H1 (cell line): ENCODE data around the gene CHCHD3. TPM values are rescaled to one million over a fixed set of nuclear protein-coding genes. Genes with fewer than 3 reads are reported as not detected.

Experiments
- CTCF ChIA-PET: fragments of 300-600 bp; sonication (Branson Sonifier 250); formaldehyde crosslinking; loops from one replicate; lab custom pipeline; 2021; ENCODE audit not compliant: partially characterized antibody; lab: Charles Lee
- POLR2A ChIA-PET: fragments of 300-600 bp; sonication (Branson Sonifier 250); formaldehyde crosslinking; loops from one replicate; lab custom pipeline; 2021; ENCODE audit warnings: inconsistent platforms; ENCODE audit not compliant: partially characterized antibody; lab: Charles Lee
- DNase-seq, 2 experiments: peaks; one replicate each; pipeline versions ENCODE4 v3.0.0 to v3.0.0-alpha.2; 2010 to 2022; ENCODE audit warnings: low spot score in 2 of 2, low read depth in 1 of 2, mixed read lengths in 1 of 2
- FAIRE-seq: peaks from 2 replicates; lab custom pipeline; 2011; peaks lifted over from hg19 to GRCh38; lab: Jason Lieb, UNC
- H2AFZ ChIP-seq: 2 replicates; pipeline ENCODE4 v1.8.1; 2012; ENCODE audit warnings: low read length, inconsistent platforms
- H2AK5ac ChIP-seq: 2 replicates; pipeline ENCODE4 v1.6.1; 2013; ENCODE audit warnings: low read depth, low read length
- H2BK120ac ChIP-seq: replicated peaks from 2 replicates; pipeline ENCODE3; 2013; ENCODE audit warnings: low read depth, low read length, inconsistent platforms
- H2BK12ac ChIP-seq: 2 replicates; pipeline ENCODE4 v1.6.1; 2013; ENCODE audit warnings: low read depth, low read length
- H2BK15ac ChIP-seq: 2 replicates; pipeline ENCODE4 v1.6.1; 2013; ENCODE audit warnings: low read length
- H2BK20ac ChIP-seq: 2 replicates; pipeline ENCODE4 v1.6.1; 2013; ENCODE audit warnings: low read length
- H2BK5ac ChIP-seq: 2 replicates; pipeline ENCODE4 v1.6.1; 2013; ENCODE audit warnings: low read depth, low read length
- H3K14ac ChIP-seq: 2 replicates; pipeline ENCODE4 v1.6.1; 2013; ENCODE audit warnings: inconsistent platforms; ENCODE audit not compliant: insufficient read length
- H3K18ac ChIP-seq: 2 replicates; pipeline ENCODE4 v1.6.1; 2013; ENCODE audit warnings: low read length; ENCODE audit errors: extremely low read depth
- H3K23ac ChIP-seq: 2 replicates; pipeline ENCODE4 v1.6.1; 2013; ENCODE audit warnings: inconsistent platforms; ENCODE audit not compliant: insufficient read length
- H3K23me2 ChIP-seq: 2 replicates; pipeline ENCODE4 v1.6.1; 2013; ENCODE audit warnings: low read depth, low read length
- H3K27ac ChIP-seq: 2 replicates; pipeline ENCODE4 v1.6.1; 2011; ENCODE audit warnings: low read depth, low read length, inconsistent platforms
- H3K27me3 ChIP-seq, 4 experiments: replicated peaks in 1 of 4; 1 replicate in 1 of 4; 2 replicates in 3 of 4; pipeline versions ENCODE4 v1.6.1 to v1.8.1; 2011 to 2013; ENCODE audit warnings: low read length in 3 of 4, mild to moderate bottlenecking in 3 of 4, inconsistent platforms in 2 of 4, mixed read lengths in 2 of 4, moderate library complexity in 1 of 4; ENCODE audit not compliant: control insufficient read depth in 3 of 4, insufficient read depth in 3 of 4; ENCODE audit errors: extremely low read depth in 1 of 4
- H3K36me3 ChIP-seq, 4 experiments: 2 replicates each; pipeline versions ENCODE4 v1.6.1 to v1.8.1; 2011 to 2013; ENCODE audit warnings: mild to moderate bottlenecking in 4 of 4, low read length in 3 of 4, moderate library complexity in 2 of 4, control low read depth in 1 of 4, inconsistent platforms in 1 of 4; ENCODE audit not compliant: insufficient read depth in 4 of 4, control insufficient read depth in 2 of 4
- H3K4ac ChIP-seq: replicated peaks from 2 replicates; pipeline ENCODE3; 2013; ENCODE audit warnings: low read length, low read depth, mixed read lengths, inconsistent platforms; ENCODE audit not compliant: insufficient read length
- H3K4me1 ChIP-seq, 4 experiments: replicated peaks in 1 of 4; 1 replicate in 1 of 4; 2 replicates in 3 of 4; pipeline versions ENCODE4 v1.6.1 to v1.8.1; 2011 to 2013; ENCODE audit warnings: low read length in 3 of 4, inconsistent platforms in 2 of 4, mixed read lengths in 1 of 4; ENCODE audit not compliant: insufficient read depth in 4 of 4, control insufficient read depth in 3 of 4
- H3K4me2 ChIP-seq, 2 experiments: 2 replicates each; pipeline versions ENCODE4 v1.6.1 to v1.8.1; 2011 to 2013; ENCODE audit warnings: low read depth in 2 of 2, low read length in 2 of 2, control low read depth in 1 of 2, inconsistent platforms in 1 of 2, mild to moderate bottlenecking in 1 of 2; ENCODE audit not compliant: insufficient read depth in 1 of 2
- H3K4me3 ChIP-seq, 4 experiments: fragments of 200-600, 300-600 bp in 1 of 4; sonication (generic), shearing (Covaris generic), sonication (Bioruptor Twin) in 1 of 4; 2 replicates each; pipeline versions ENCODE4 v1.5.1 to v1.8.1; 2011 to 2016; ENCODE audit warnings: low read length in 4 of 4, low read depth in 3 of 4, control low read depth in 2 of 4, inconsistent platforms in 2 of 4, mild to moderate bottlenecking in 2 of 4, mixed read lengths in 1 of 4, moderate library complexity in 1 of 4; ENCODE audit not compliant: insufficient read depth in 2 of 4; ENCODE audit errors: extremely low read depth in 1 of 4
- H3K56ac ChIP-seq: replicated peaks from 2 replicates; pipeline ENCODE3; 2013; ENCODE audit warnings: low read depth, mild to moderate bottlenecking, mixed read lengths, low read length, inconsistent platforms; ENCODE audit not compliant: insufficient read length
- H3K79me1 ChIP-seq: 2 replicates; pipeline ENCODE4 v1.6.1; 2013; ENCODE audit warnings: low read depth, low read length, control low read depth
- H3K79me2 ChIP-seq, 2 experiments: 2 replicates each; pipeline versions ENCODE4 v1.6.1 to v1.8.1; 2012 to 2013; ENCODE audit warnings: low read length in 2 of 2, mild to moderate bottlenecking in 2 of 2, inconsistent platforms in 1 of 2; ENCODE audit not compliant: insufficient read depth in 2 of 2, control insufficient read depth in 1 of 2
- H3K9ac ChIP-seq, 4 experiments: replicated peaks in 1 of 4; 1 replicate in 1 of 4; 2 replicates in 3 of 4; pipeline versions ENCODE4 v1.6.1 to v1.8.1; 2011 to 2013; ENCODE audit warnings: low read depth in 3 of 4, low read length in 3 of 4, control low read depth in 2 of 4, mild to moderate bottlenecking in 2 of 4, moderate library complexity in 2 of 4, inconsistent platforms in 1 of 4; ENCODE audit errors: extremely low read depth in 1 of 4
- H3K9me3 ChIP-seq, 2 experiments: 2 replicates each; pipeline versions ENCODE4 v1.6.1 to v1.8.1; 2012 to 2013; ENCODE audit warnings: mild to moderate bottlenecking in 2 of 2, moderate library complexity in 2 of 2, control low read depth in 1 of 2, inconsistent platforms in 1 of 2, low read depth in 1 of 2, low read length in 1 of 2, mixed read lengths in 1 of 2; ENCODE audit not compliant: insufficient read depth in 2 of 2
- H4K20me1 ChIP-seq, 2 experiments: replicated peaks in 1 of 2; 2 replicates each; pipeline versions ENCODE3 to v1.8.1; 2011 to 2013; ENCODE audit warnings: inconsistent platforms in 2 of 2, low read length in 2 of 2, mild to moderate bottlenecking in 1 of 2; ENCODE audit not compliant: insufficient read depth in 2 of 2, control insufficient read depth in 1 of 2
- H4K5ac ChIP-seq: 2 replicates; pipeline ENCODE4 v1.6.1; 2013; ENCODE audit warnings: low read length, low read depth, mixed read lengths, inconsistent platforms; ENCODE audit not compliant: insufficient read length
- H4K8ac ChIP-seq: 2 replicates; pipeline ENCODE4 v1.8.0; 2013; ENCODE audit warnings: mild to moderate bottlenecking, moderate library complexity, low read length, inconsistent platforms; ENCODE audit not compliant: insufficient read depth; ENCODE audit errors: extremely low read depth
- H4K91ac ChIP-seq: replicated peaks from 2 replicates; pipeline ENCODE3; 2013; ENCODE audit warnings: low read length, mixed read lengths, inconsistent platforms; ENCODE audit not compliant: insufficient read length
- CHD2 ChIP-seq: IDR thresholded peaks from 2 replicates; pipeline ENCODE4 v1.6.1; 2012; ENCODE audit warnings: low read length, improper control_type of control experiment
- EGR1 ChIP-seq: IDR thresholded peaks from 2 replicates; pipeline ENCODE4 v1.6.1; 2011; ENCODE audit warnings: low read depth, low read length, borderline replicate concordance
- GABPA ChIP-seq: IDR thresholded peaks from 2 replicates; pipeline ENCODE4 v1.6.1; 2011; ENCODE audit warnings: mild to moderate bottlenecking, low read length, moderate library complexity, borderline replicate concordance; ENCODE audit not compliant: insufficient read depth
- HDAC6 ChIP-seq: IDR thresholded peaks from one replicate; pipeline ENCODE4 v1.7.1; 2012; ENCODE audit warnings: low read depth, mild to moderate bottlenecking, inconsistent platforms, low read length, moderate library complexity
- NANOG ChIP-seq: IDR thresholded peaks from 2 replicates; pipeline ENCODE4 v1.6.1; 2011; ENCODE audit warnings: low read length, low read depth, mild to moderate bottlenecking, inconsistent platforms; ENCODE audit not compliant: insufficient read depth, poor library complexity, severe bottlenecking
- RAD21 ChIP-seq, 2 experiments: IDR thresholded peaks in 1 of 2; conservative IDR thresholded peaks in 1 of 2; 2 replicates each; pipeline ENCODE4 v1.6.1; 2011; ENCODE audit warnings: low read depth in 2 of 2, low read length in 2 of 2, improper control_type of control experiment in 1 of 2, inconsistent platforms in 1 of 2, mild to moderate bottlenecking in 1 of 2, moderate library complexity in 1 of 2
- SIRT6 ChIP-seq: IDR thresholded peaks from one replicate; pipeline ENCODE4 v1.7.1; 2012; ENCODE audit warnings: low read length, inconsistent platforms
- SUZ12 ChIP-seq: fragments of 200-600 bp; sonication (generic); IDR thresholded peaks from 2 replicates; pipeline ENCODE4 v1.6.1; 2012; ENCODE audit warnings: mild to moderate bottlenecking, inconsistent platforms, low read length, moderate library complexity, mixed read lengths
- TAF1 ChIP-seq: IDR thresholded peaks from 2 replicates; pipeline ENCODE4 v1.6.1; 2011; ENCODE audit warnings: mild to moderate bottlenecking, low read depth, low read length
- TBP ChIP-seq: IDR thresholded peaks from 2 replicates; pipeline ENCODE4 v1.6.1; 2011; ENCODE audit warnings: low read depth, low read length, improper control_type of control experiment
- YY1 ChIP-seq: IDR thresholded peaks from 2 replicates; pipeline ENCODE4 v1.6.1; 2011; ENCODE audit warnings: low read depth, mild to moderate bottlenecking, low read length
- WGBS, 2 experiments: shearing (Covaris generic) in 1 of 2; methylation state at CpG; one replicate each; pipeline versions ENCODE4 v1.1.6 to v1.1.7; 2013 to 2015; ENCODE audit warnings: low lambda C conversion rate in 2 of 2, mixed read lengths in 2 of 2, inconsistent platforms in 1 of 2, low coverage in 1 of 2, missing lambda C conversion rate in 1 of 2; ENCODE audit not compliant: insufficient replicate concordance in 2 of 2, insufficient coverage in 1 of 2, insufficient read length in 1 of 2; ENCODE audit errors: extremely low coverage in 1 of 2, missing lambda C conversion rate in 1 of 2; 5-methylcytosine and 5-hydroxymethylcytosine counted together
- polyA plus RNA-seq, 7 experiments: library from polyadenylated mRNA; depleted of rRNA in 3 of 7; stranded (reverse) in 5 of 7; unstranded in 2 of 7; fragments of >200 nt in 5 of 7; fragments of 200-250 nt in 2 of 7; gene quantifications; 1 replicate in 5 of 7; 2 replicates in 1 of 7; 4 replicates in 1 of 7; pipeline versions ENCODE4 v1.2.1 to v1.2.3, GENCODE V29; 2011 to 2013; ENCODE audit warnings: missing spikeins in 2 of 7, mixed read lengths in 2 of 7
- total RNA-seq: library from RNA; stranded (reverse); fragmentation: NEBNext Ultra II Directional; extraction: Animal tissue kit (Norgen Biotek cat#: 25700); gene quantifications from 2 replicates; pipeline ENCODE4 v1.2.1, GENCODE V29; 2021
- TF ChIP-seq, protein P1 (sequence below), 3 experiments: IDR thresholded peaks; 1 replicate in 2 of 3; 2 replicates in 1 of 3; pipeline versions ENCODE4 v1.5.1 to v1.6.1; 2011; ENCODE audit warnings: low read length in 3 of 3, mild to moderate bottlenecking in 3 of 3, inconsistent platforms in 2 of 3, low read depth in 1 of 3, moderate library complexity in 1 of 3; ENCODE audit not compliant: insufficient read depth in 1 of 3; ENCODE audit errors: control extremely low read depth in 1 of 3

The CHCHD3 gene
- total and polyA plus RNA-seq, 2 of the 8 experiments (the other 6 are each of a cell fraction or from before 2014, with no cell fraction given), result 42.9 to 137 TPM

DNA sequence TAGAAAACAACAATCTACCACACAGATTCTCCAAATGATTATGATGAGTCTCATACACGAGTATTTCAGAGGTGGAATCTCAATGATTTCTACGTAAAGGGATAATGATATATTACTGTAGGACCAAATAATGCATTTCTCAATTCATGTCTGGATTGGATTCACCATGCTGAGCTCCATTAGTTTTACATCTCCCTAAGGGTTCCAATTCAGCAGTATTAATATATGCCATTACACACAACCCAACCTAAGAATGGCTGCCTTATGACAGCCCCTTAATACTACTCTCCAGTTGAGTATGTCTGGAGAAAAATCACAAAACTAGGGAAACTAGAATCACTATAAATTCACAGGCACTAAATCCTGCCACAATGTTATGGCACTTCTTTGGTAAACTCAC is 271.3 kb downstream of the CHCHD3 start:
- no peak overlapping the region for H3K56ac ChIP-seq
- TF ChIP-seq, protein P1, sequence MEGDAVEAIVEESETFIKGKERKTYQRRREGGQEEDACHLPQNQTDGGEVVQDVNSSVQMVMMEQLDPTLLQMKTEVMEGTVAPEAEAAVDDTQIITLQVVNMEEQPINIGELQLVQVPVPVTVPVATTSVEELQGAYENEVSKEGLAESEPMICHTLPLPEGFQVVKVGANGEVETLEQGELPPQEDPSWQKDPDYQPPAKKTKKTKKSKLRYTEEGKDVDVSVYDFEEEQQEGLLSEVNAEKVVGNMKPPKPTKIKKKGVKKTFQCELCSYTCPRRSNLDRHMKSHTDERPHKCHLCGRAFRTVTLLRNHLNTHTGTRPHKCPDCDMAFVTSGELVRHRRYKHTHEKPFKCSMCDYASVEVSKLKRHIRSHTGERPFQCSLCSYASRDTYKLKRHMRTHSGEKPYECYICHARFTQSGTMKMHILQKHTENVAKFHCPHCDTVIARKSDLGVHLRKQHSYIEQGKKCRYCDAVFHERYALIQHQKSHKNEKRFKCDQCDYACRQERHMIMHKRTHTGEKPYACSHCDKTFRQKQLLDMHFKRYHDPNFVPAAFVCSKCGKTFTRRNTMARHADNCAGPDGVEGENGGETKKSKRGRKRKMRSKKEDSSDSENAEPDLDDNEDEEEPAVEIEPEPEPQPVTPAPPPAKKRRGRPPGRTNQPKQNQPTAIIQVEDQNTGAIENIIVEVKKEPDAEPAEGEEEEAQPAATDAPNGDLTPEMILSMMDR (IDR thresholded peaks at IDR 0.05; ENCODE audit: control extremely low read depth in 1 of 3, insufficient read depth in 1 of 3, low read depth in 1 of 3, low read length in 3 of 3), result no peak
- TF ChIP-seq TBP (no peak), HDAC6 (no peak), EGR1 (no peak), SIRT6 (no peak), CHD2 (no peak), YY1 (no peak), TAF1 (no peak), NANOG (no peak), RAD21 (IDR thresholded peaks at IDR 0.05 in 1 of 2, conservative IDR thresholded peaks at IDR 0.05 in 1 of 2; ENCODE audit: low read depth in 2 of 2, low read length in 2 of 2) (no peak), SUZ12 (no peak), GABPA (no peak)

More for the DNA sequence above, 271.3 kb downstream of the CHCHD3 start:
- H3K79me1 ChIP-seq, result no peaks in the 10 kb centered on the region
- no peak overlapping the region for H3K27ac ChIP-seq
- H3K4me1 ChIP-seq, result no peaks in the 10 kb centered on the region
- no peak overlapping the region for H3K9ac ChIP-seq
- no peak overlapping the region for H3K18ac ChIP-seq
- no peaks in the 10 kb centered on the region for H3K9me3 ChIP-seq
- H2AK5ac ChIP-seq, result no peak overlapping the region
- H3K14ac ChIP-seq, result no peak overlapping the region
- no peak overlapping the region for H2BK12ac ChIP-seq
- DNase-seq, result no peak
- no peaks in the 10 kb centered on the region for H4K20me1 ChIP-seq
- H3K27me3 ChIP-seq, result no peaks in the 10 kb centered on the region
- no peak overlapping the region for H2BK20ac ChIP-seq
- H3K23me2 ChIP-seq, result no peaks in the 10 kb centered on the region
- 87% methylated on average over 2 of the region's 2 CpGs; no CpG with 5 or more reads in 1 of the 2 experiments for WGBS, 2 experiments
- no peak overlapping the region for H2AFZ ChIP-seq
- ChIA-PET POLR2A (no interaction called here), CTCF (interaction anchor here (1.1 kb wide), 1 partner anchor 22 kb away, joined by 5 read pairs; no protein-coding TSS in a partner anchor)
- no peak overlapping the region for H3K4ac ChIP-seq
- H2BK5ac ChIP-seq, result no peak overlapping the region
- no peak for FAIRE-seq
- H3K4me2 ChIP-seq, result no peak overlapping the region
- no peak overlapping the region for H4K91ac ChIP-seq
- no peaks in the 10 kb centered on the region; a peak in 1 of 8 replicates for H3K36me3 ChIP-seq
- H2BK15ac ChIP-seq, result no peak overlapping the region
- H3K79me2 ChIP-seq, result no peaks in the 10 kb centered on the region
- H3K4me3 ChIP-seq, result no peak overlapping the region
- no peak overlapping the region for H3K23ac ChIP-seq
- no peak overlapping the region for H4K8ac ChIP-seq
- no peak overlapping the region for H2BK120ac ChIP-seq
- no peak overlapping the region for H4K5ac ChIP-seq
